Measurements from ENCODE around the gene CCDC184. TPM values are rescaled to one million over a fixed set of nuclear protein-coding genes. Genes with fewer than 3 reads are reported as not detected.

CCDC184 gene
- total and polyA plus RNA-seq, 12 donors: 1.4 to 12.8 (median 6.7) TPM

DNA sequence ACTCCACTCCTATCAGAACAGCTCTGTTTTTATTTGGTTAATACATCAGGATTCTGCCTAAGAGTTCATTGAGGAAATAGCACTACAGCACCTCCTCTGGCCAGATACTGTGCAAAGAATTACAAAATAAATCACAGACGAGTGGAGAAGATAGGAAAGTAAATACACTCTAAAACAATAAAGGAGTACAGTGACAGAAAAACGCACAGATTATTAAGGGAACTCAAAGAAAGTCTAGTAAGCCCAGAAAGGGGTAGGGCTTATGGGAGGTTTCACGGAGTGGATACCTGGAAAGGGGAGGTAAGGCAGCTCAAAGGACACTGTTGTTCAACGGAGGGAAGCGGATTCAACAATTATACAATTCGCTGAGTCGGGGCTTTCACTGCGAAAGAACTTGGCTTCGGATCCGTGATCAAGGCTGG lies 14.1 kb downstream of the CCDC184 start:
- Histone ChIP-seq H3K4me3 (peak overlapping the region in 2 of 4 donors; percentile 43 to 75), H3K9me3 (replicated peaks in 1 of 3) (no peaks in the 10 kb centered on the region)
- intact Hi-C loops (cut with DNase I): loop anchor here in 1 of 2 donors (5.0 kb wide), 1 partner anchor 155 kb away; the partner anchor contains the start of gene ZNF641

GRCh38 chr12:48197971-48198671 lies 14.7 kb downstream of the CCDC184 start:
- intact Hi-C loops (cut with DNase I): loop anchor here in 1 of 2 donors (5.0 kb wide), 1 partner anchor 154 kb away; the partner anchor contains the start of gene ZNF641
- H3K27ac ChIP-seq: peak overlapping the region; percentile 99 to 100 (median 99)
- peak; percentile 96 to 100 (median 99) for DNase-seq
- peak; percentile 97 to 99 for TF ChIP-seq POLR2A (IDR thresholded peaks at IDR 0.05)
- TF ChIP-seq, protein P1, sequence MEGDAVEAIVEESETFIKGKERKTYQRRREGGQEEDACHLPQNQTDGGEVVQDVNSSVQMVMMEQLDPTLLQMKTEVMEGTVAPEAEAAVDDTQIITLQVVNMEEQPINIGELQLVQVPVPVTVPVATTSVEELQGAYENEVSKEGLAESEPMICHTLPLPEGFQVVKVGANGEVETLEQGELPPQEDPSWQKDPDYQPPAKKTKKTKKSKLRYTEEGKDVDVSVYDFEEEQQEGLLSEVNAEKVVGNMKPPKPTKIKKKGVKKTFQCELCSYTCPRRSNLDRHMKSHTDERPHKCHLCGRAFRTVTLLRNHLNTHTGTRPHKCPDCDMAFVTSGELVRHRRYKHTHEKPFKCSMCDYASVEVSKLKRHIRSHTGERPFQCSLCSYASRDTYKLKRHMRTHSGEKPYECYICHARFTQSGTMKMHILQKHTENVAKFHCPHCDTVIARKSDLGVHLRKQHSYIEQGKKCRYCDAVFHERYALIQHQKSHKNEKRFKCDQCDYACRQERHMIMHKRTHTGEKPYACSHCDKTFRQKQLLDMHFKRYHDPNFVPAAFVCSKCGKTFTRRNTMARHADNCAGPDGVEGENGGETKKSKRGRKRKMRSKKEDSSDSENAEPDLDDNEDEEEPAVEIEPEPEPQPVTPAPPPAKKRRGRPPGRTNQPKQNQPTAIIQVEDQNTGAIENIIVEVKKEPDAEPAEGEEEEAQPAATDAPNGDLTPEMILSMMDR (IDR thresholded peaks at IDR 0.05): peak in 1 of 6 experiments; percentile 18
- H3K4me3 ChIP-seq: peak overlapping the region; percentile 49 to 75 (median 70)
- no peaks in the 10 kb centered on the region for H3K36me3 ChIP-seq (replicated peaks in 1 of 2)
- H3K9me3 ChIP-seq (replicated peaks in 1 of 3): no peaks in the 10 kb centered on the region
- no peaks in the 10 kb centered on the region for H3K27me3 ChIP-seq
- peaks cover 23 to 47% of the 10 kb centered on the region in 2 donors for H3K4me1 ChIP-seq (replicated peaks in 1 of 2)
- 0 to 10% (median 2%) methylated on average over 9 to 39 of the region's 39 CpGs for WGBS, 4 donors

More for the DNA sequence above, 14.1 kb downstream of the CCDC184 start:
- 1 to 5% (median 1%) methylated on average over 10 of the region's 10 CpGs for WGBS, 4 donors
- Histone ChIP-seq H3K27me3 (no peaks in the 10 kb centered on the region), H3K27ac (peak overlapping the region; percentile 99 to 100 (median 99)), H3K36me3 (replicated peaks in 1 of 2) (no peaks in the 10 kb centered on the region), H3K4me1 (replicated peaks in 1 of 2) (peaks cover 29 to 53% of the 10 kb centered on the region in 2 donors)
- DNase-seq: peak in 5 of 7 donors; percentile 38 to 68 (median 52)
- no peak for TF ChIP-seq POLR2A (IDR thresholded peaks at IDR 0.05)
- TF ChIP-seq, protein P1 (IDR thresholded peaks at IDR 0.05): peak; percentile 33 to 72 (median 56)

DNA sequence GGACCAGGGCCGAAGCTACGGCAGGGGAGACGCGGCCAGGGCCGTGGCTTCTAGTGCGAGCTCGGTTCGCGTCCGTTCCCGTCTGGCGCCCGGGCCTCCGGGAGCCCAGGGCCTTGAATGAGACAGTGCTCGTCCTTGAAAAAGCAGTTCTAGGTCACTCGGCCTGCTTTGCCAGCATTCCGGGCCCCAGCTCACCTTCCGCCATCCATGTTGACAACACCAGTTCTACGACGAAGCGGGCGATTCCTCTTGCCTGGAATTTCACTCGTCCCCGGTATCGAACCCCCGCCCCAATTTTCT lies 15.2 kb downstream of the CCDC184 start:
- Histone ChIP-seq H3K27me3 (no peaks in the 10 kb centered on the region), H3K27ac (peak overlapping the region; percentile 99 to 100 (median 99)), H3K4me1 (replicated peaks in 1 of 2) (peaks cover 19 to 42% of the 10 kb centered on the region in 2 donors), H3K9me3 (replicated peaks in 1 of 3) (no peaks in the 10 kb centered on the region), H3K36me3 (replicated peaks in 1 of 2) (no peaks in the 10 kb centered on the region), H3K4me3 (peak overlapping the region; percentile 49 to 75 (median 70))
- intact Hi-C loops (cut with DNase I): loop anchor here in 1 of 2 donors (5.0 kb wide), 1 partner anchor 154 kb away; the partner anchor contains the start of gene ZNF641
- 3 to 12% (median 7%) methylated on average over 26 of the region's 26 CpGs for WGBS, 4 donors
- peak; percentile 65 to 88 (median 79) for DNase-seq
- TF ChIP-seq, protein P1 (IDR thresholded peaks at IDR 0.05): no peak
- TF ChIP-seq POLR2A (IDR thresholded peaks at IDR 0.05): no peak

DNA sequence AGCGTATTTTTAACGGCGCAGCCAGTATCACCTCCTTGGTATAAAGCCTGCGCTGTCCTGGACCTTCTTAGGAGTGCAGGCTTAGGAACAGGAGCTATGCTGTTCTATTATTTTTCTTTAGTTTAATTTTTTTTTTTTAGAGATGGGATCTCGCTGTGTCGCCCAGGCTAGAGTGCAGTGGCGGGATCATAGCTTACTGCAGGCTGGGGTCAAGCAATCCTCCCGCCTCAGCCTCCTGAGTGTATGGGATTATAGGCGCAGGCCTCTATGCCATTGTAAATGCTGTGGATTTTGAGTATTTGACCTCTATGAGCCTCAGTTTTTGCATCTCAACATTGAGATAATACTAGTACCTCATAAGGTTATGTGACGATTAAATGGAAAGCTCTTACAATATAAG lies 15.5 kb downstream of the CCDC184 start:
- Histone ChIP-seq H3K4me1 (replicated peaks in 1 of 2) (peaks cover 19 to 38% of the 10 kb centered on the region in 2 donors), H3K4me3 (peak overlapping the region in 2 of 4 donors; percentile 70 to 75), H3K36me3 (replicated peaks in 1 of 2) (no peaks in the 10 kb centered on the region), H3K27me3 (no peaks in the 10 kb centered on the region), H3K27ac (peak overlapping the region; percentile 99 to 100 (median 99)), H3K9me3 (replicated peaks in 1 of 3) (no peaks in the 10 kb centered on the region)
- intact Hi-C loops (cut with DNase I): loop anchor here in 1 of 2 donors (5.0 kb wide), 1 partner anchor 153 kb away; the partner anchor contains the start of gene ZNF641
- DNase-seq: no peak
- TF ChIP-seq, protein P1 (IDR thresholded peaks at IDR 0.05): no peak
- TF ChIP-seq POLR2A (IDR thresholded peaks at IDR 0.05): no peak
- WGBS, 4 donors: 59 to 66% (median 63%) methylated on average over 10 of the region's 10 CpGs

Data from adrenal gland (tissue), 12 donors.